Esophagus mucosa (tissue), 1 donor: Measurements from ENCODE around the gene CCDC157. TPM values are rescaled to one million over a fixed set of nuclear protein-coding genes. Genes with fewer than 3 reads are reported as not detected.

ENCODE experiments used
- ATAC-seq: fragments of 200-7000 bp; cut with Tn5 transposase; one replicate; pipeline ENCODE4 v1.9.1; 2020
- total RNA-seq: library from RNA; stranded (reverse); gene quantifications from one replicate; pipeline ENCODE4 v1.2.4, GENCODE V29; 2023
- donor health status: DM: yes; HTN: yes; CAD: no.

CCDC157 gene
- total RNA-seq, 1 donor from 2014 or later, result 1.2 TPM

GRCh38 chr22:30416403-30416802, 59.6 kb downstream of the CCDC157 start:
- peak; percentile 57 for ATAC-seq

GRCh38 chr22:30416837-30417236, 60.0 kb downstream of the CCDC157 start:
- ATAC-seq, result no peak

GRCh38 chr22:30420347-30421125, 63.7 kb downstream of the CCDC157 start:
- ATAC-seq, result peak; percentile 28

- ATAC-seq, result no peak
Measured at GRCh38 chr22:30421695-30422480, 65.1 kb downstream of the CCDC157 start.

GRCh38 chr22:30422481-30423300, 65.9 kb downstream of the CCDC157 start:
- ATAC-seq, result peak; percentile 60

GRCh38 chr22:30423301-30423958, 66.6 kb downstream of the CCDC157 start:
- peak; percentile 19 for ATAC-seq

GRCh38 chr22:30423959-30424533, 67.2 kb downstream of the CCDC157 start:
- ATAC-seq, result peak; percentile 89

GRCh38 chr22:30424534-30425326, 67.9 kb downstream of the CCDC157 start:
- ATAC-seq, result no peak

GRCh38 chr22:30425327-30425615, 68.5 kb downstream of the CCDC157 start:
- ATAC-seq, result no peak

GRCh38 chr22:30425616-30426387, 69.0 kb downstream of the CCDC157 start, which contains the start of gene MTFP1:
Gene MTFP1, plus strand, starts transcription at chr22:30425768. Its CDS starts 112 bp downstream, at chr22:30425880.
- no peak for ATAC-seq

Other genes with a start within 250 kb of the CCDC157 start
- 0.24 TPM for gene LIF, start 110.2 kb upstream of the CCDC157 start, total RNA-seq
- 0.28 TPM for gene OSM, start 90.2 kb upstream of the CCDC157 start, total RNA-seq
- gene CASTOR1, start 67.5 kb upstream of the CCDC157 start, total RNA-seq, result 43.7 TPM
- gene TBC1D10A, start 30.1 kb upstream of the CCDC157 start, total RNA-seq, result 44.5 TPM
- 111 TPM for gene SF3A1, start 113 bp upstream of the CCDC157 start, total RNA-seq
- gene RNF215, start 30.4 kb downstream of the CCDC157 start, total RNA-seq, result 4.8 TPM
- gene SEC14L2, start 40.0 kb downstream of the CCDC157 start, total RNA-seq, result 19.9 TPM
- gene MTFP1, start 68.8 kb downstream of the CCDC157 start, total RNA-seq, result 14.1 TPM
- gene SEC14L3, start 115.0 kb downstream of the CCDC157 start, total RNA-seq, result not detected
- not detected for gene SEC14L4, start 148.7 kb downstream of the CCDC157 start, total RNA-seq
- gene SEC14L6, start 189.7 kb downstream of the CCDC157 start, total RNA-seq, result not detected
- not detected for gene GAL3ST1, start 217.7 kb downstream of the CCDC157 start, total RNA-seq
- gene PES1, start 234.9 kb downstream of the CCDC157 start, total RNA-seq, result 55.8 TPM